Measurements from ENCODE around the gene PON3.
A peak's percentile ranks its signal among the peaks of the same experiment; 100 is the strongest.
"Not testable (repeated sequence)": the region's sequence is repeated elsewhere in the genome, so short reads cannot be mapped to it uniquely, and the experiment has no call there.

The PON3 gene

GRCh38 chr7:95379457-95379856 is 16.7 kb downstream of the PON3 start:
- not testable (repeated sequence) for H2BK12ac ChIP-seq (ENCODE audit: low read length); H2AK5ac ChIP-seq (ENCODE audit: low read depth, low read length); H3K4ac ChIP-seq (ENCODE audit: low read length); H3K23ac ChIP-seq (ENCODE audit: low read depth, low read length, poor library complexity); H3K14ac ChIP-seq (ENCODE audit: low read length); H4K91ac ChIP-seq (ENCODE audit: low read depth, low read length, poor library complexity); H4K8ac ChIP-seq (ENCODE audit: low read depth, low read length); H3K4me2 ChIP-seq (ENCODE audit: insufficient read depth, low read length, poor library complexity, severe bottlenecking); H3K4me1 ChIP-seq (ENCODE audit: control insufficient read depth in 2 of 2, insufficient read depth in 1 of 2, low read depth in 1 of 2, low read length in 2 of 2); DNase-seq (ENCODE audit: low spot score); H3K36me3 ChIP-seq (replicated peaks in 1 of 2; ENCODE audit: control insufficient read depth in 2 of 2, insufficient read depth in 2 of 2, low read length in 2 of 2); H2BK120ac ChIP-seq (ENCODE audit: low read depth, low read length); H3K18ac ChIP-seq (ENCODE audit: low read length); H2BK5ac ChIP-seq (ENCODE audit: low read length); H3K79me1 ChIP-seq (ENCODE audit: low read depth, low read length); H3K27ac ChIP-seq (replicated peaks; ENCODE audit: low read length); H3K4me3 ChIP-seq (ENCODE audit: low read length in 2 of 2); H3K9ac ChIP-seq (ENCODE audit: low read depth, low read length, poor library complexity); H3K27me3 ChIP-seq (ENCODE audit: control insufficient read depth in 3 of 3, insufficient read depth in 3 of 3, low read depth in 1 of 3, low read length in 3 of 3); H2AFZ ChIP-seq (ENCODE audit: low read length); H2BK15ac ChIP-seq (ENCODE audit: low read length)
- H3K9me3 ChIP-seq (replicated peaks in 1 of 2; ENCODE audit: control insufficient read depth in 2 of 2, insufficient read depth in 1 of 2, low read depth in 1 of 2, low read length in 2 of 2), result peaks cover 0 to 20% of the 10 kb centered on the region in 2 donors
- no CpG with 5 or more reads among the region's 10 CpGs for WGBS, 2 donors (ENCODE audit: extremely low coverage in 2 of 2, insufficient read length in 2 of 2, insufficient replicate concordance in 1 of 2)

GRCh38 chr7:95376632-95377400 is 19.4 kb downstream of the PON3 start:
- Histone ChIP-seq H3K27ac (replicated peaks; ENCODE audit: low read length) (peak overlapping the region; percentile 28), H3K4me2 (ENCODE audit: insufficient read depth, low read length, poor library complexity, severe bottlenecking) (no peak overlapping the region), H3K18ac (ENCODE audit: low read length) (peak overlapping the region; percentile 72), H2AFZ (ENCODE audit: low read length) (peak overlapping the region; percentile 92), H3K36me3 (replicated peaks in 1 of 2; ENCODE audit: control insufficient read depth in 2 of 2, insufficient read depth in 2 of 2, low read length in 2 of 2) (no peaks in the 10 kb centered on the region), H3K9ac (ENCODE audit: low read depth, low read length, poor library complexity) (no peak overlapping the region), H3K4ac (ENCODE audit: low read length) (no peak overlapping the region), H2BK120ac (ENCODE audit: low read depth, low read length) (no peak overlapping the region), H2BK5ac (ENCODE audit: low read length) (no peak overlapping the region), H3K14ac (ENCODE audit: low read length) (no peak overlapping the region), H3K4me3 (ENCODE audit: low read length in 2 of 2) (no peak overlapping the region), H3K79me1 (ENCODE audit: low read depth, low read length) (no peaks in the 10 kb centered on the region), H3K23ac (ENCODE audit: low read depth, low read length, poor library complexity) (no peak overlapping the region), H3K9me3 (replicated peaks in 1 of 2; ENCODE audit: control insufficient read depth in 2 of 2, insufficient read depth in 1 of 2, low read depth in 1 of 2, low read length in 2 of 2) (peaks cover 0 to 29% of the 10 kb centered on the region in 2 donors), H2BK12ac (ENCODE audit: low read length) (no peak overlapping the region), H2BK15ac (ENCODE audit: low read length) (no peak overlapping the region), H3K27me3 (ENCODE audit: control insufficient read depth in 3 of 3, insufficient read depth in 3 of 3, low read depth in 1 of 3, low read length in 3 of 3) (no peaks in the 10 kb centered on the region), H2AK5ac (ENCODE audit: low read depth, low read length) (no peak overlapping the region), H4K91ac (ENCODE audit: low read depth, low read length, poor library complexity) (no peak overlapping the region), H3K4me1 (ENCODE audit: control insufficient read depth in 2 of 2, insufficient read depth in 1 of 2, low read depth in 1 of 2, low read length in 2 of 2) (peaks cover 0 to 3% of the 10 kb centered on the region in 2 donors), H4K8ac (ENCODE audit: low read depth, low read length) (peak overlapping the region; percentile 78)
- no CpG with 5 or more reads among the region's 18 CpGs for WGBS, 2 donors (ENCODE audit: extremely low coverage in 2 of 2, insufficient read length in 2 of 2, insufficient replicate concordance in 1 of 2)
- DNase-seq (ENCODE audit: low spot score), result no peak

GRCh38 chr7:95375591-95376257 is 20.5 kb downstream of the PON3 start:
- Histone ChIP-seq H2AFZ (ENCODE audit: low read length) (peak overlapping the region; percentile 29), H4K8ac (ENCODE audit: low read depth, low read length) (no peak overlapping the region), H3K9ac (ENCODE audit: low read depth, low read length, poor library complexity) (no peak overlapping the region), H3K36me3 (replicated peaks in 1 of 2; ENCODE audit: control insufficient read depth in 2 of 2, insufficient read depth in 2 of 2, low read length in 2 of 2) (no peaks in the 10 kb centered on the region), H3K14ac (ENCODE audit: low read length) (no peak overlapping the region), H3K79me1 (ENCODE audit: low read depth, low read length) (no peaks in the 10 kb centered on the region), H3K23ac (ENCODE audit: low read depth, low read length, poor library complexity) (no peak overlapping the region), H3K18ac (ENCODE audit: low read length) (no peak overlapping the region), H2BK120ac (ENCODE audit: low read depth, low read length) (no peak overlapping the region), H3K27me3 (ENCODE audit: control insufficient read depth in 3 of 3, insufficient read depth in 3 of 3, low read depth in 1 of 3, low read length in 3 of 3) (no peaks in the 10 kb centered on the region), H2BK12ac (ENCODE audit: low read length) (no peak overlapping the region), H2AK5ac (ENCODE audit: low read depth, low read length) (no peak overlapping the region), H2BK5ac (ENCODE audit: low read length) (no peak overlapping the region), H3K9me3 (replicated peaks in 1 of 2; ENCODE audit: control insufficient read depth in 2 of 2, insufficient read depth in 1 of 2, low read depth in 1 of 2, low read length in 2 of 2) (peaks cover 0 to 29% of the 10 kb centered on the region in 2 donors), H3K4ac (ENCODE audit: low read length) (no peak overlapping the region), H3K27ac (replicated peaks; ENCODE audit: low read length) (no peak overlapping the region), H3K4me2 (ENCODE audit: insufficient read depth, low read length, poor library complexity, severe bottlenecking) (no peak overlapping the region), H3K4me1 (ENCODE audit: control insufficient read depth in 2 of 2, insufficient read depth in 1 of 2, low read depth in 1 of 2, low read length in 2 of 2) (peaks cover 0 to 3% of the 10 kb centered on the region in 2 donors), H3K4me3 (ENCODE audit: low read length in 2 of 2) (no peak overlapping the region), H4K91ac (ENCODE audit: low read depth, low read length, poor library complexity) (no peak overlapping the region), H2BK15ac (ENCODE audit: low read length) (no peak overlapping the region)
- no peak for DNase-seq (ENCODE audit: low spot score)
- WGBS, 2 donors (ENCODE audit: extremely low coverage in 2 of 2, insufficient read length in 2 of 2, insufficient replicate concordance in 1 of 2), result no CpG with 5 or more reads among the region's 2 CpGs

GRCh38 chr7:95373323-95373722 is 22.9 kb downstream of the PON3 start:
- Histone ChIP-seq H3K4ac (ENCODE audit: low read length) (no peak overlapping the region), H2BK5ac (ENCODE audit: low read length) (no peak overlapping the region), H3K27me3 (ENCODE audit: control insufficient read depth in 3 of 3, insufficient read depth in 3 of 3, low read depth in 1 of 3, low read length in 3 of 3) (no peaks in the 10 kb centered on the region), H3K14ac (ENCODE audit: low read length) (no peak overlapping the region), H3K9ac (ENCODE audit: low read depth, low read length, poor library complexity) (no peak overlapping the region), H2AK5ac (ENCODE audit: low read depth, low read length) (no peak overlapping the region), H3K4me3 (ENCODE audit: low read length in 2 of 2) (no peak overlapping the region), H2BK120ac (ENCODE audit: low read depth, low read length) (no peak overlapping the region), H3K9me3 (replicated peaks in 1 of 2; ENCODE audit: control insufficient read depth in 2 of 2, insufficient read depth in 1 of 2, low read depth in 1 of 2, low read length in 2 of 2) (peaks cover 0 to 21% of the 10 kb centered on the region in 2 donors), H3K4me2 (ENCODE audit: insufficient read depth, low read length, poor library complexity, severe bottlenecking) (no peak overlapping the region), H3K27ac (replicated peaks; ENCODE audit: low read length) (no peak overlapping the region), H3K23ac (ENCODE audit: low read depth, low read length, poor library complexity) (no peak overlapping the region), H3K4me1 (ENCODE audit: control insufficient read depth in 2 of 2, insufficient read depth in 1 of 2, low read depth in 1 of 2, low read length in 2 of 2) (peaks cover 0 to 3% of the 10 kb centered on the region in 2 donors), H2AFZ (ENCODE audit: low read length) (no peak overlapping the region), H3K79me1 (ENCODE audit: low read depth, low read length) (no peaks in the 10 kb centered on the region), H2BK12ac (ENCODE audit: low read length) (no peak overlapping the region), H4K91ac (ENCODE audit: low read depth, low read length, poor library complexity) (no peak overlapping the region), H2BK15ac (ENCODE audit: low read length) (no peak overlapping the region), H4K8ac (ENCODE audit: low read depth, low read length) (no peak overlapping the region), H3K18ac (ENCODE audit: low read length) (no peak overlapping the region), H3K36me3 (replicated peaks in 1 of 2; ENCODE audit: control insufficient read depth in 2 of 2, insufficient read depth in 2 of 2, low read length in 2 of 2) (no peaks in the 10 kb centered on the region)
- no peak for DNase-seq (ENCODE audit: low spot score)
- WGBS, 2 donors (ENCODE audit: extremely low coverage in 2 of 2, insufficient read length in 2 of 2, insufficient replicate concordance in 1 of 2), result no CpG with 5 or more reads among the region's 4 CpGs

Data from neuronal stem cell (in vitro differentiated cells).